ENCODE results near the gene STK35.

- TF ChIP-seq TBP (optimal IDR thresholded peaks at IDR 0.05; ENCODE audit: low read depth, low read length): no peak
- no peak for TF ChIP-seq SMARCC2 (IDR thresholded peaks at IDR 0.05; ENCODE audit: low read depth)
- TF ChIP-seq MED1 (CRISPR knock-in tag; IDR thresholded peaks at IDR 0.05; ENCODE audit: borderline replicate concordance): no peak
- TF ChIP-seq ERF (CRISPR knock-in tag; IDR thresholded peaks at IDR 0.05): no peak
- TF ChIP-seq ZNF124 (CRISPR knock-in tag; IDR thresholded peaks at IDR 0.05): no peak
- no peak for TF ChIP-seq ZNF134 (CRISPR knock-in tag; conservative IDR thresholded peaks at IDR 0.05)
- no peak for TF ChIP-seq HDAC2 (IDR thresholded peaks at IDR 0.05)
- TF ChIP-seq POLR2AphosphoS5 (IDR thresholded peaks at IDR 0.05; ENCODE audit: control insufficient read depth, insufficient read depth, low read depth, low read length): no peak
These were observed 42.2 kb upstream of the STK35 start for GRCh38 chr20:2059411-2059810.
